Liver (tissue), 9 donors: Measurements from ENCODE around the gene TTC24. TPM values are rescaled to one million over a fixed set of nuclear protein-coding genes. Genes with fewer than 3 reads are reported as not detected.

Experiments used
- DNase-seq: peaks from one replicate; pipeline ENCODE4 v3.0.0-alpha.2; 2017; ENCODE audit warnings: low spot score
- H3K27ac ChIP-seq, 2 donors: one replicate each; pipeline ENCODE4 v1.7.0; 2013; ENCODE audit warnings: inconsistent platforms in 2 of 2, low read length in 2 of 2, control low read depth in 1 of 2, low read depth in 1 of 2, mild to moderate bottlenecking in 1 of 2
- H3K27me3 ChIP-seq, 4 donors: one replicate each; pipeline versions ENCODE4 v1.6.1 to v1.7.0; 2013; ENCODE audit warnings: low read length in 3 of 4, inconsistent platforms in 1 of 4, mild to moderate bottlenecking in 1 of 4, moderate library complexity in 1 of 4; ENCODE audit not compliant: control insufficient read depth in 4 of 4, insufficient read depth in 4 of 4
- H3K36me3 ChIP-seq, 4 donors: one replicate each; pipeline versions ENCODE4 v1.6.1 to v1.7.0; 2013; ENCODE audit warnings: low read length in 3 of 4, mild to moderate bottlenecking in 3 of 4, low read depth in 1 of 4, moderate library complexity in 1 of 4; ENCODE audit not compliant: control insufficient read depth in 4 of 4, insufficient read depth in 3 of 4
- H3K4me1 ChIP-seq, 4 donors: one replicate each; pipeline versions ENCODE4 v1.6.1 to v1.7.0; 2013; ENCODE audit warnings: low read length in 3 of 4, mild to moderate bottlenecking in 3 of 4, moderate library complexity in 1 of 4; ENCODE audit not compliant: control insufficient read depth in 4 of 4, insufficient read depth in 4 of 4
- H3K4me3 ChIP-seq, 3 donors: one replicate each; pipeline versions ENCODE4 v1.6.1 to v1.7.0; 2013; ENCODE audit warnings: low read length in 3 of 3, control low read depth in 1 of 3, low read depth in 1 of 3, mild to moderate bottlenecking in 1 of 3
- H3K9ac ChIP-seq, 2 donors: one replicate each; pipeline ENCODE4 v1.7.0; 2013; ENCODE audit warnings: low read length in 2 of 2, mild to moderate bottlenecking in 2 of 2, moderate library complexity in 2 of 2, control low read depth in 1 of 2, low read depth in 1 of 2
- H3K9me3 ChIP-seq, 4 donors: one replicate each; pipeline versions ENCODE4 v1.6.1 to v1.7.0; 2013; ENCODE audit warnings: low read length in 3 of 4; ENCODE audit not compliant: control insufficient read depth in 4 of 4
- EGR1 ChIP-seq, 2 donors: IDR thresholded peaks; 2 replicates each; pipeline ENCODE4 v1.6.1; 2016 to 2018; ENCODE audit warnings: antibody characterized with exemption in 2 of 2, low read depth in 2 of 2
- FOXA1 ChIP-seq: IDR thresholded peaks from 2 replicates; pipeline ENCODE4 v1.6.1; 2016; ENCODE audit warnings: antibody characterized with exemption
- FOXA2 ChIP-seq: IDR thresholded peaks from 2 replicates; pipeline ENCODE4 v1.6.1; 2016; ENCODE audit warnings: antibody characterized with exemption
- GABPA ChIP-seq, 2 donors: IDR thresholded peaks in 1 of 2; conservative IDR thresholded peaks in 1 of 2; 2 replicates each; pipeline ENCODE4 v1.6.1; 2016; ENCODE audit warnings: antibody characterized with exemption in 2 of 2, mild to moderate bottlenecking in 1 of 2, moderate library complexity in 1 of 2
- HNF4A ChIP-seq, 2 donors: conservative IDR thresholded peaks; 2 replicates each; pipeline ENCODE4 v1.6.1; 2016; ENCODE audit warnings: antibody characterized with exemption in 2 of 2, mild to moderate bottlenecking in 2 of 2
- NR2F2 ChIP-seq: IDR thresholded peaks from 2 replicates; pipeline ENCODE4 v1.6.1; 2016; ENCODE audit warnings: antibody characterized with exemption
- RAD21 ChIP-seq, 2 donors: IDR thresholded peaks; 2 replicates each; pipeline ENCODE4 v1.6.1; 2016; ENCODE audit warnings: antibody characterized with exemption in 2 of 2, mild to moderate bottlenecking in 2 of 2
- RXRA ChIP-seq, 2 donors: IDR thresholded peaks; 2 replicates each; pipeline ENCODE4 v1.6.1; 2017 to 2018; ENCODE audit warnings: antibody characterized with exemption in 2 of 2, mild to moderate bottlenecking in 1 of 2
- SP1 ChIP-seq: IDR thresholded peaks from 2 replicates; pipeline ENCODE4 v1.6.1; 2018; ENCODE audit warnings: antibody characterized with exemption, mild to moderate bottlenecking
- TAF1 ChIP-seq: conservative IDR thresholded peaks from 2 replicates; pipeline ENCODE4 v1.6.1; 2016; ENCODE audit warnings: antibody characterized with exemption, mild to moderate bottlenecking
- YY1 ChIP-seq: IDR thresholded peaks from 2 replicates; pipeline ENCODE4 v1.6.1; 2016; ENCODE audit warnings: antibody characterized with exemption, mild to moderate bottlenecking
- WGBS: extraction: QIAGEN DNeasy Blood & Tissue Kit; methylation state at CpG from one replicate; pipeline ENCODE4 v1.1.7; 2013; 5-methylcytosine and 5-hydroxymethylcytosine counted together
- polyA plus RNA-seq, 2 donors: library from polyadenylated mRNA; stranded (reverse) in 1 of 2; unstranded in 1 of 2; fragments of 200-250 nt in 1 of 2; fragments of >200 nt in 1 of 2; fragmentation: Nextera tagmentation in 1 of 2; extraction: Ambion mirVana in 1 of 2; gene quantifications; one replicate each; pipeline versions ENCODE4 v1.2.1 to v1.2.3, GENCODE V29; 2013 to 2015
- total RNA-seq, 2 donors: library from RNA; depleted of rRNA; stranded (reverse); fragments of >200 nt; gene quantifications; one replicate each; pipeline ENCODE4 v1.2.3, GENCODE V29; 2014
- TF ChIP-seq, protein P1 (sequence below): IDR thresholded peaks from 2 replicates; pipeline ENCODE4 v1.6.1; 2016; ENCODE audit warnings: antibody characterized with exemption, mild to moderate bottlenecking
- TF ChIP-seq, protein P2 (sequence below): IDR thresholded peaks from 2 replicates; pipeline ENCODE4 v1.6.1; 2016; ENCODE audit warnings: antibody characterized with exemption
- TF ChIP-seq, protein P3 (sequence below): IDR thresholded peaks from 2 replicates; pipeline ENCODE4 v1.6.1; 2016; ENCODE audit warnings: antibody characterized with exemption
- donor health status: healthy.
- donor health status: healthy.
- donor health status: healthy.
- donor health status: healthy.
- donor health status: healthy.

Gene TTC24
- total and polyA plus RNA-seq, 4 donors = 0.08 to 0.14 (median 0.10) TPM; not detected in 1

DNA sequence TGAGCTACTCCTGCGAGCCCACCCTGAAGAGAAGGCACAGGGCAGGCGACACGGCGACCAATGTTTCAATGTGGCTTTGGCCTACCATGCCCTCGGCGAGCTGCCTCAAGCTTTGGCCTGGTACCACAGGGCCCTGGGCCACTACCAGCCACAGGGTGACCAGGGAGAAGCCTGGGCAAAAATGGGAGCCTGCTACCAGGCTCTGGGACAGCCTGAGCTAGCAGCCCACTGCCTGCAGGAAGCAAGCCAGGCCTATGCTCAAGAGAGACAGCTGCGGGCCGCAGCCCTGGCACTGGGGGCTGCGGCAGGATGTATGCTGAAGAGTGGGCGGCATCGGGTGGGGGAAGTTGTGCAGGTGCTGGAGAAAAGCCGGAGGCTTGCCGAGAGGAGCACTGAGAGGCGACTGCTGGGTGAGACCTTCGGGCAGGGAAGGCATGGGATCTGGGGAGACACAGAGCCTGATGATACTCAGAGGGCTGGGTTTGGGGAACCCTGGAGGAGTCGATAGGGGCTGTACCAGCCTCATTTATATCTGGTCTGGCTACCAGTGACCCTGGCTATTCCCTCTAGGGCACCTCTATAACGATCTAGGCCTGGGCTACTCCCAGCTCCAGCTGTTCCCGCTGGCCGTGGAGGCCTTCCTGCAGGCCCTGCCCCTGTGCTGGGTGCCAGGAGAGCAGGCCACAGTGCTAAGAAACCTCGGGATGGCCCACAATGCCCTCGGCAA lies 2.3 kb downstream of the TTC24 start (continued):
- TF ChIP-seq, protein P1, sequence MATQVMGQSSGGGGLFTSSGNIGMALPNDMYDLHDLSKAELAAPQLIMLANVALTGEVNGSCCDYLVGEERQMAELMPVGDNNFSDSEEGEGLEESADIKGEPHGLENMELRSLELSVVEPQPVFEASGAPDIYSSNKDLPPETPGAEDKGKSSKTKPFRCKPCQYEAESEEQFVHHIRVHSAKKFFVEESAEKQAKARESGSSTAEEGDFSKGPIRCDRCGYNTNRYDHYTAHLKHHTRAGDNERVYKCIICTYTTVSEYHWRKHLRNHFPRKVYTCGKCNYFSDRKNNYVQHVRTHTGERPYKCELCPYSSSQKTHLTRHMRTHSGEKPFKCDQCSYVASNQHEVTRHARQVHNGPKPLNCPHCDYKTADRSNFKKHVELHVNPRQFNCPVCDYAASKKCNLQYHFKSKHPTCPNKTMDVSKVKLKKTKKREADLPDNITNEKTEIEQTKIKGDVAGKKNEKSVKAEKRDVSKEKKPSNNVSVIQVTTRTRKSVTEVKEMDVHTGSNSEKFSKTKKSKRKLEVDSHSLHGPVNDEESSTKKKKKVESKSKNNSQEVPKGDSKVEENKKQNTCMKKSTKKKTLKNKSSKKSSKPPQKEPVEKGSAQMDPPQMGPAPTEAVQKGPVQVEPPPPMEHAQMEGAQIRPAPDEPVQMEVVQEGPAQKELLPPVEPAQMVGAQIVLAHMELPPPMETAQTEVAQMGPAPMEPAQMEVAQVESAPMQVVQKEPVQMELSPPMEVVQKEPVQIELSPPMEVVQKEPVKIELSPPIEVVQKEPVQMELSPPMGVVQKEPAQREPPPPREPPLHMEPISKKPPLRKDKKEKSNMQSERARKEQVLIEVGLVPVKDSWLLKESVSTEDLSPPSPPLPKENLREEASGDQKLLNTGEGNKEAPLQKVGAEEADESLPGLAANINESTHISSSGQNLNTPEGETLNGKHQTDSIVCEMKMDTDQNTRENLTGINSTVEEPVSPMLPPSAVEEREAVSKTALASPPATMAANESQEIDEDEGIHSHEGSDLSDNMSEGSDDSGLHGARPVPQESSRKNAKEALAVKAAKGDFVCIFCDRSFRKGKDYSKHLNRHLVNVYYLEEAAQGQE = no peak
- no peak for TF ChIP-seq NR2F2
- no peak for TF ChIP-seq FOXA1
- no peak for TF ChIP-seq FOXA2

DNA sequence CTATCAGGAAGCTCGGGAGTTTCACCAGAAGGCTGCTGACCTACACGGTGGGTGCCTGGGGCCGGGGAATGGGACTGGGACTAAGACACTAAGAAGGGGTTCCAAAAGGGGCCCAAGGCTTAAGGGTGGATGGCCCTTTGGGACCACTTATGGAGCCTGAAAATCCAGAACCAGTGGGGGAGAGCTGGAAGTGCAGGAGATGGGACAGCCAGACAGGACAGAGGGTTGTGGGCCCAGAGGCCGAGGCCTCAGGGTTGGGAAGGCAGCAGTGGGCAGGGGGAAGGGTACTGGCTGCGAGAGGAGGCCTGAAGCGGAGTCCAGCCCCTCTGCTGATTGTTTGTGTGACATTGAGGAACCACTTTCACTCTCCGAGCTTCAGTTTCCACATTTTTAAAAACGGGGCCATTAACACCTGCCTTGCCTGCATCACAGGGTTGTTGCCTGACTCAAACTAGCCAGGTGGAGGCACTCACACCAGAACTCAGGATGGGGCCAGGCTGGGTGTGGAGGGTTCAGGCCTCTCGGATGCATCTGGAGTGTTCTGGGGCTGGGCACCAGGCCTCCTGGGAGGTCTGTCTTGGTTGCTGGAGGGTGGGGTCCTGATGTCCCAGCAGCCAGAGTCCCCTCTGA lies 3.0 kb downstream of the TTC24 start:
- Histone ChIP-seq H3K27me3 (peaks cover 0 to 2% (median 0%) of the 10 kb centered on the region in 4 donors), H3K27ac (no peak overlapping the region), H3K4me1 (no peaks in the 10 kb centered on the region), H3K36me3 (no peaks in the 10 kb centered on the region), H3K9me3 (no peaks in the 10 kb centered on the region), H3K9ac (no peak overlapping the region), H3K4me3 (no peak overlapping the region)
- 79% methylated on average over 9 of the region's 9 CpGs for WGBS
- TF ChIP-seq YY1 (no peak), TAF1 (no peak), RXRA (IDR thresholded peaks at IDR 0.05) (no peak), HNF4A (conservative IDR thresholded peaks at IDR 0.05) (no peak), NR2F2 (no peak), GABPA (IDR thresholded peaks at IDR 0.05 in 1 of 2, conservative IDR thresholded peaks at IDR 0.05 in 1 of 2) (no peak), FOXA2 (no peak), SP1 (no peak), FOXA1 (no peak), EGR1 (IDR thresholded peaks at IDR 0.05; ENCODE audit: low read depth in 2 of 2) (no peak), RAD21 (IDR thresholded peaks at IDR 0.05) (no peak)
- TF ChIP-seq, protein P1 = no peak
- TF ChIP-seq, protein P2, sequence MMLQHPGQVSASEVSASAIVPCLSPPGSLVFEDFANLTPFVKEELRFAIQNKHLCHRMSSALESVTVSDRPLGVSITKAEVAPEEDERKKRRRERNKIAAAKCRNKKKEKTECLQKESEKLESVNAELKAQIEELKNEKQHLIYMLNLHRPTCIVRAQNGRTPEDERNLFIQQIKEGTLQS = no peak
- TF ChIP-seq, protein P3, sequence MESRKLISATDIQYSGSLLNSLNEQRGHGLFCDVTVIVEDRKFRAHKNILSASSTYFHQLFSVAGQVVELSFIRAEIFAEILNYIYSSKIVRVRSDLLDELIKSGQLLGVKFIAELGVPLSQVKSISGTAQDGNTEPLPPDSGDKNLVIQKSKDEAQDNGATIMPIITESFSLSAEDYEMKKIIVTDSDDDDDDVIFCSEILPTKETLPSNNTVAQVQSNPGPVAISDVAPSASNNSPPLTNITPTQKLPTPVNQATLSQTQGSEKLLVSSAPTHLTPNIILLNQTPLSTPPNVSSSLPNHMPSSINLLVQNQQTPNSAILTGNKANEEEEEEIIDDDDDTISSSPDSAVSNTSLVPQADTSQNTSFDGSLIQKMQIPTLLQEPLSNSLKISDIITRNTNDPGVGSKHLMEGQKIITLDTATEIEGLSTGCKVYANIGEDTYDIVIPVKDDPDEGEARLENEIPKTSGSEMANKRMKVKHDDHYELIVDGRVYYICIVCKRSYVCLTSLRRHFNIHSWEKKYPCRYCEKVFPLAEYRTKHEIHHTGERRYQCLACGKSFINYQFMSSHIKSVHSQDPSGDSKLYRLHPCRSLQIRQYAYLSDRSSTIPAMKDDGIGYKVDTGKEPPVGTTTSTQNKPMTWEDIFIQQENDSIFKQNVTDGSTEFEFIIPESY = no peak
- DNase-seq = no peak
